ENCODE results near the gene SMIM35. TPM values are rescaled to one million over a fixed set of nuclear protein-coding genes. Genes with fewer than 3 reads are reported as not detected.

The SMIM35 gene
- total and polyA plus RNA-seq, 2 of the 4 experiments (the other 2 are of a cell fraction) = not detected

DNA sequence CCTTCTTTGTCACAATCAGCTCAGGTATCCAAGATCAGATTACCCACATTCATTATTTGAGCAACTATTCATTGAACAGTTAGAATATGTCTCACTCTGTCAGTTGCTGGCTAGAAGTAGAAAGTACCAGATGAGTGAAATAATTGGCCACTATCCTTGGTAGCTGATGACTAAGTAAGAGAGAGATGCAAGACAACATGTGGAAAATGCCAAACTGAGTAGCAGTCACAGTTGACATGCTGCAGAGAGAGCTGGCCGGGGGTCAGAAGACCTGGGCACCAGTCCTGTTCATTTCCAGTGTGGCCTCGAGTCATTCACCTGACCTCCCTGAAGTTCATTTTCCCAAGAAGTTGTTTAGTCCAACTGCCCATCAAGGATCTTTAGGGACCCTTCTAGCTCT is 22.5 kb upstream of the SMIM35 start:
- no peak overlapping the region for H2AK5ac ChIP-seq (ENCODE audit: low read depth, low read length)
- H3K14ac ChIP-seq (replicated peaks; ENCODE audit: low read depth, low read length) = no peak overlapping the region
- H3K36me3 ChIP-seq (ENCODE audit: control insufficient read depth, insufficient read depth, low read length) = no peaks in the 10 kb centered on the region
- H4K20me1 ChIP-seq (ENCODE audit: insufficient read depth, low read length) = no peaks in the 10 kb centered on the region
- in situ Hi-C loops (cut with MboI; ENCODE audit: low sequenced_read_pairs) = no loop called here
- H2BK120ac ChIP-seq (ENCODE audit: low read depth, low read length) = no peak overlapping the region
- no peak overlapping the region for H2AK9ac ChIP-seq (replicated peaks; ENCODE audit: low read depth, low read length, poor library complexity)
- H3K4ac ChIP-seq (ENCODE audit: low read depth, low read length) = no peak overlapping the region
- H2AFZ ChIP-seq (replicated peaks; ENCODE audit: low read length, poor library complexity) = no peak overlapping the region
- peak; percentile 4 for DNase-seq
- no peaks in the 10 kb centered on the region for H3K79me1 ChIP-seq (ENCODE audit: low read depth in 1 of 2, low read length in 2 of 2)
- H3K4me2 ChIP-seq (ENCODE audit: low read depth, low read length) = no peak overlapping the region
- no peak overlapping the region for H4K8ac ChIP-seq (ENCODE audit: low read depth in 2 of 2, low read length in 2 of 2)
- 29% methylated on average over 1 of the region's 2 CpGs; no CpG with 5 or more reads in 1 of the 2 experiments for WGBS, 2 experiments (ENCODE audit: extremely low coverage in 2 of 2, insufficient read length in 1 of 2)
- H3K27ac ChIP-seq (ENCODE audit: insufficient read depth, low read length) = no peak overlapping the region
- no peak overlapping the region for H2BK20ac ChIP-seq (ENCODE audit: low read depth, low read length)
- H2BK15ac ChIP-seq (ENCODE audit: low read depth, low read length) = no peak overlapping the region
- no peaks in the 10 kb centered on the region for H3K4me1 ChIP-seq (ENCODE audit: control insufficient read depth, insufficient read depth, low read length)
- H4K5ac ChIP-seq (ENCODE audit: low read depth, low read length) = no peak overlapping the region
- H3K56ac ChIP-seq (ENCODE audit: extremely low read depth, insufficient read depth, low read length) = no peak overlapping the region
- TF ChIP-seq CEBPB (IDR thresholded peaks at IDR 0.05; ENCODE audit: low read depth, low read length) = no peak
- TF ChIP-seq CHD1 (IDR thresholded peaks at IDR 0.05; ENCODE audit: low read depth, low read length) = no peak
- TF ChIP-seq POLR2A (IDR thresholded peaks at IDR 0.05; ENCODE audit: low read depth, low read length) = no peak
- TF ChIP-seq, protein P1, sequence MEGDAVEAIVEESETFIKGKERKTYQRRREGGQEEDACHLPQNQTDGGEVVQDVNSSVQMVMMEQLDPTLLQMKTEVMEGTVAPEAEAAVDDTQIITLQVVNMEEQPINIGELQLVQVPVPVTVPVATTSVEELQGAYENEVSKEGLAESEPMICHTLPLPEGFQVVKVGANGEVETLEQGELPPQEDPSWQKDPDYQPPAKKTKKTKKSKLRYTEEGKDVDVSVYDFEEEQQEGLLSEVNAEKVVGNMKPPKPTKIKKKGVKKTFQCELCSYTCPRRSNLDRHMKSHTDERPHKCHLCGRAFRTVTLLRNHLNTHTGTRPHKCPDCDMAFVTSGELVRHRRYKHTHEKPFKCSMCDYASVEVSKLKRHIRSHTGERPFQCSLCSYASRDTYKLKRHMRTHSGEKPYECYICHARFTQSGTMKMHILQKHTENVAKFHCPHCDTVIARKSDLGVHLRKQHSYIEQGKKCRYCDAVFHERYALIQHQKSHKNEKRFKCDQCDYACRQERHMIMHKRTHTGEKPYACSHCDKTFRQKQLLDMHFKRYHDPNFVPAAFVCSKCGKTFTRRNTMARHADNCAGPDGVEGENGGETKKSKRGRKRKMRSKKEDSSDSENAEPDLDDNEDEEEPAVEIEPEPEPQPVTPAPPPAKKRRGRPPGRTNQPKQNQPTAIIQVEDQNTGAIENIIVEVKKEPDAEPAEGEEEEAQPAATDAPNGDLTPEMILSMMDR (conservative IDR thresholded peaks at IDR 0.05; ENCODE audit: low read depth, low read length) = no peak
- TF ChIP-seq RFX5 (IDR thresholded peaks at IDR 0.05; ENCODE audit: low read depth, low read length) = no peak
- TF ChIP-seq NFE2L2 (IDR thresholded peaks at IDR 0.05; ENCODE audit: low read depth, low read length) = no peak
- TF ChIP-seq RCOR1 (IDR thresholded peaks at IDR 0.05; ENCODE audit: insufficient replicate concordance, low read length) = no peak
- TF ChIP-seq ELK1 (IDR thresholded peaks at IDR 0.05; ENCODE audit: borderline replicate concordance, low read depth, low read length) = no peak
- TF ChIP-seq BHLHE40 (IDR thresholded peaks at IDR 0.05; ENCODE audit: low read depth, low read length) = no peak
- TF ChIP-seq, protein P2, sequence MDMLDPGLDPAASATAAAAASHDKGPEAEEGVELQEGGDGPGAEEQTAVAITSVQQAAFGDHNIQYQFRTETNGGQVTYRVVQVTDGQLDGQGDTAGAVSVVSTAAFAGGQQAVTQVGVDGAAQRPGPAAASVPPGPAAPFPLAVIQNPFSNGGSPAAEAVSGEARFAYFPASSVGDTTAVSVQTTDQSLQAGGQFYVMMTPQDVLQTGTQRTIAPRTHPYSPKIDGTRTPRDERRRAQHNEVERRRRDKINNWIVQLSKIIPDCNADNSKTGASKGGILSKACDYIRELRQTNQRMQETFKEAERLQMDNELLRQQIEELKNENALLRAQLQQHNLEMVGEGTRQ (IDR thresholded peaks at IDR 0.05; ENCODE audit: low read depth, low read length) = no peak
- TF ChIP-seq RAD21 (IDR thresholded peaks at IDR 0.05; ENCODE audit: low read length) = no peak
- H3K18ac ChIP-seq (ENCODE audit: low read depth, low read length) = no peak overlapping the region
- BruUV-seq (replicated peaks) = no TSS peak
- intact Hi-C loops (cut with micrococcal nuclease) = no loop called here
- no peak overlapping the region for H3K23ac ChIP-seq (ENCODE audit: low read depth, low read length)
- no peak overlapping the region for H4K91ac ChIP-seq (ENCODE audit: insufficient read depth, low read depth, low read length)
- no peak overlapping the region for H3K4me3 ChIP-seq (ENCODE audit: insufficient read depth, low read depth, low read length)
- H3K9me3 ChIP-seq (ENCODE audit: control insufficient read depth, insufficient read depth, low read length) = no peaks in the 10 kb centered on the region
- CTCF ChIA-PET = no interaction called here
- no peak for ATAC-seq (ENCODE audit: low read depth)
- no peak overlapping the region for H2BK5ac ChIP-seq (ENCODE audit: low read depth, low read length, poor library complexity, severe bottlenecking)
- dilution Hi-C loops (cut with HindIII; ENCODE audit: low sequenced_read_pairs, unreplicated experiment) = no loop called here
- no peaks in the 10 kb centered on the region for H3K27me3 ChIP-seq (ENCODE audit: control insufficient read depth, insufficient read depth, low read length)
- H3K9ac ChIP-seq (ENCODE audit: low read depth, low read length) = no peak overlapping the region
- POLR2A ChIA-PET (ENCODE audit: unreplicated experiment) = no interaction called here
- no peaks in the 10 kb centered on the region for H3K9me1 ChIP-seq (ENCODE audit: insufficient read depth, low read length)
